OCI-LY7 (cell line): ENCODE measurements around the gene MOB3A.
"Not testable (repeated sequence)": the region's sequence is repeated elsewhere in the genome, so short reads cannot be mapped to it uniquely, and the experiment has no call there.

Experiments used
- CTCF ChIP-seq: fragments of 200-600 bp; sonication (generic); conservative IDR thresholded peaks from 2 replicates; pipeline ENCODE4 v1.5.1; 2014; ENCODE audit warnings: mild to moderate bottlenecking, antibody characterized with exemption, low read length, moderate library complexity, mixed read lengths
- EZH2phosphoT487 ChIP-seq: fragments of 200-600 bp; sonication (generic); IDR thresholded peaks from 2 replicates; pipeline ENCODE4 v1.6.1; 2018; ENCODE audit warnings: low read depth, borderline replicate concordance, mild to moderate bottlenecking, mixed run types, antibody characterized with exemption, low read length, moderate library complexity, mixed read lengths

GRCh38 chr19:2131012-2131975 is 35.2 kb upstream of the MOB3A start:
- not testable (repeated sequence) for TF ChIP-seq CTCF, EZH2phosphoT487
